WERI-Rb-1 (cell line): ENCODE data around the gene KAZN.

Experiments used
- DNase-seq: peaks from one replicate; pipeline ENCODE4 v3.0.0-alpha.2; 2020
- H3K27ac ChIP-seq: fragments of 250-450 bp; sonication (Bioruptor Pico); 2 replicates; pipeline ENCODE4 v1.5.1; 2020; ENCODE audit warnings: mild to moderate bottlenecking, moderate library complexity
- H3K27me3 ChIP-seq: fragments of 250-450 bp; sonication (Bioruptor Pico); 2 replicates; pipeline ENCODE4 v1.5.1; 2021; ENCODE audit warnings: mild to moderate bottlenecking, low read depth, moderate library complexity; ENCODE audit not compliant: insufficient read depth, severe bottlenecking
- H3K36me3 ChIP-seq: fragments of 250-450 bp; sonication (Bioruptor Pico); 2 replicates; pipeline ENCODE4 v1.5.1; 2020; ENCODE audit warnings: mild to moderate bottlenecking, moderate library complexity
- H3K4me3 ChIP-seq: 2 replicates; pipeline ENCODE4 v1.5.1; 2011; ENCODE audit warnings: low read depth, mild to moderate bottlenecking, control low read depth, low read length
- H3K9me3 ChIP-seq: fragments of 250-450 bp; sonication (Bioruptor Pico); 2 replicates; pipeline ENCODE4 v1.5.1; 2021; ENCODE audit warnings: mild to moderate bottlenecking, moderate library complexity; ENCODE audit not compliant: severe bottlenecking
- TF ChIP-seq, protein P1 (sequence below): IDR thresholded peaks from 2 replicates; pipeline ENCODE4 v1.5.1; 2011; ENCODE audit warnings: low read depth, mild to moderate bottlenecking, control low read depth, inconsistent platforms, low read length

Gene KAZN

DNA sequence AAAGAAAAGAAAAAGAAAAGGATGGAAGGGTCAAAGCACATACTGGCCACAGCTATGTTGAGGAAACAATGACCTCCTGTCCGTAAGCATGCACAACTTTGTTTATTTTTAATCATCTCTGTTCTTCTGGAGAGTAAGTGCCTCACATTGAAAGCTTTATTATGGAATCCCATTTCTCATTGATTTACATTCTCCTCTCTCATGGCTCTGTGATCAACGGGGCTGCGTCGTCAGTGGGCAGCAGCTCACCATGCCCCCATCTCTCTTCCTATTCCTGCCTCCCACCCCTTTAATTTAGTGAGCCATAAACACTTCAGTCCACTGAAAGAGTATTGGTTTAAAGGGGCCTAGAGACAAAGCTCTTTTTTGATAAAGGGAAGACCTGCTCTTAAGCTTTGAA, 98.9 kb downstream of the KAZN start:
- no peaks in the 10 kb centered on the region for H3K27me3 ChIP-seq
- H3K27ac ChIP-seq: no peak overlapping the region
- H3K4me3 ChIP-seq: no peak overlapping the region
- TF ChIP-seq, protein P1, sequence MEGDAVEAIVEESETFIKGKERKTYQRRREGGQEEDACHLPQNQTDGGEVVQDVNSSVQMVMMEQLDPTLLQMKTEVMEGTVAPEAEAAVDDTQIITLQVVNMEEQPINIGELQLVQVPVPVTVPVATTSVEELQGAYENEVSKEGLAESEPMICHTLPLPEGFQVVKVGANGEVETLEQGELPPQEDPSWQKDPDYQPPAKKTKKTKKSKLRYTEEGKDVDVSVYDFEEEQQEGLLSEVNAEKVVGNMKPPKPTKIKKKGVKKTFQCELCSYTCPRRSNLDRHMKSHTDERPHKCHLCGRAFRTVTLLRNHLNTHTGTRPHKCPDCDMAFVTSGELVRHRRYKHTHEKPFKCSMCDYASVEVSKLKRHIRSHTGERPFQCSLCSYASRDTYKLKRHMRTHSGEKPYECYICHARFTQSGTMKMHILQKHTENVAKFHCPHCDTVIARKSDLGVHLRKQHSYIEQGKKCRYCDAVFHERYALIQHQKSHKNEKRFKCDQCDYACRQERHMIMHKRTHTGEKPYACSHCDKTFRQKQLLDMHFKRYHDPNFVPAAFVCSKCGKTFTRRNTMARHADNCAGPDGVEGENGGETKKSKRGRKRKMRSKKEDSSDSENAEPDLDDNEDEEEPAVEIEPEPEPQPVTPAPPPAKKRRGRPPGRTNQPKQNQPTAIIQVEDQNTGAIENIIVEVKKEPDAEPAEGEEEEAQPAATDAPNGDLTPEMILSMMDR: no peak
- H3K9me3 ChIP-seq: no peaks in the 10 kb centered on the region
- no peaks in the 10 kb centered on the region for H3K36me3 ChIP-seq
- DNase-seq: no peak

DNA sequence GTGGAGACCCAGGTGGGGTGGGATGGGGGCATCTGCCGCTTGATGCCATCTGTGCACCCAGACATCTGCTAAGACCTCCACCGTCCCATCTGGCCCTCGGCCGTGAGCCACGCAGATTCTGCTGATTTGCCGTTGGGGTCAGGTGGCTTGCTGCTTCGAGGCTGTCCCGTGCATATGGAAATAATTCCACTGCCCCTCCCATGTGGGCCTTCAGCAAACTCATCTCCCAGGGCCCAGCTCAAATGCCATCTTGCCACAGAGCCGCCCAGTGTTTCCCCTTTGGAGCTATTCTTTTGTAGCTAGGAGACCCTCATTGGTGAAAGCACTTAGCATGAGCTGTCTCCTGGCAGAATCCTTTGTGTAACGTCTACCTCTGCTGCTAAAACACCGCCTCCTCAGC, 99.8 kb downstream of the KAZN start:
- H3K4me3 ChIP-seq: no peak overlapping the region
- TF ChIP-seq, protein P1: no peak
- peak; percentile 73 for DNase-seq
- H3K27ac ChIP-seq: no peak overlapping the region
- H3K9me3 ChIP-seq: no peaks in the 10 kb centered on the region
- no peaks in the 10 kb centered on the region for H3K36me3 ChIP-seq
- H3K27me3 ChIP-seq: no peaks in the 10 kb centered on the region

DNA sequence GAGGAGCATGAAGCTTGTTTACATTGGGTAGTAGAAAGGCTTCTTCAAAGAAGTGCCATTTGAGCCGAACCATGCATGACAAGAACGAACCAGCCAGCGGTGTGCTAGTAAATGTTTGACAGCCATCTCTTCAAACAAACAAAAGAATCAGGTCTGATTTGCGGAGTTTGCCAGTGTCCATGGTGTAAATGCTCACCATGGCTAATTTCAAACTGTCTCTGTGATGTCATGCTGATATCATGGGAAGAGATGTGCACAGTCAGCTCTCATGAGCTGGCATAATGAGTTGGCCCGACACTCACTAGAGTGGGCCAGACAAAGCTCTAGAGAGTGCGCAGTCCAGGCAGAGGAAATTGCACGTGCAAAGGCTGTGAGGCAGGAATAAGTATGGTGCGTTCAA, 101.1 kb downstream of the KAZN start:
- DNase-seq: no peak
- H3K9me3 ChIP-seq: peaks cover 2% of the 10 kb centered on the region
- TF ChIP-seq, protein P1: no peak
- no peak overlapping the region for H3K4me3 ChIP-seq
- no peak overlapping the region for H3K27ac ChIP-seq
- H3K27me3 ChIP-seq: no peaks in the 10 kb centered on the region
- no peaks in the 10 kb centered on the region for H3K36me3 ChIP-seq

DNA sequence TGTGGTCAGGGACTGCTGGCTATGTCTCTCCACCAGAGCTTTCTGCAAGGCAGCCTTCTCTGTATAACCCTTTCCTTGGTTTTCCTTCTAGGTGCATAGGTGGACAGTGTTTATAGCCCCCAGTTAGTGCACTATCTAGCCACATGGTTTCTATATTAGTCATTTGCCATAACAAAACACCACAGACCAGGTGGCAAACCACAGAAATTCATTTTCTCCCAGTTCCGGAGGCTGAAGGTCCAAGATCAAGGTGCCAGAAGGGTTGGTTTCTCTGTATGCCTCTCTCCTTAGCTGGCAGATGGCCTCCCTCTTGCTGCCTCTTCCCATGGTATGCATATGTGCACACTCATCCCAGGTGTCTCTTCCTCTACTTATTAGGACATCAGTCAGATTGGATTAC, 106.4 kb downstream of the KAZN start:
- H3K4me3 ChIP-seq: no peak overlapping the region
- DNase-seq: peak; percentile 48
- no peaks in the 10 kb centered on the region for H3K36me3 ChIP-seq
- H3K27ac ChIP-seq: no peak overlapping the region; the same call in 1 of the 2 replicates
- H3K9me3 ChIP-seq: peaks cover 7% of the 10 kb centered on the region
- H3K27me3 ChIP-seq: no peaks in the 10 kb centered on the region
- TF ChIP-seq, protein P1: no peak

DNA sequence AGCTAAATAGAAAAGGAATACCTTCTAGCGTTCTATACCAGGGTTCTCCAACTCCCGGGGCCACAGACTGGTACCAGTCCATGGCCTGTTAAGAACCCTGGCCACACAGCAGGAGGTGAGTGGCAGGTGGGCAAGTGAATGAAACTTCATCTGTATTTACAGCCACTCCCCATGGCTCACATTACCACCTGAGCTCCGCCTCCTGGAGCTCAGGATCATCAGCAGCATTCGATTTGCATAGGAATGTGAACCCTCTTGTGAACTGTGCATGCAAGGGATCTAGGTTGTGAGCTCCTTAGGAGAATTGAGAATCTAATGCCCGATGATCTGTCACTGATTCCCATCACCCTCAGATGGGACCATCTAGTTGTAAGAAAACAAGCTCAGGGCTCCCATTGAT, 107.3 kb downstream of the KAZN start:
- H3K27me3 ChIP-seq: no peaks in the 10 kb centered on the region
- no peak for DNase-seq
- H3K27ac ChIP-seq: no peak overlapping the region
- TF ChIP-seq, protein P1: no peak
- peaks cover 7% of the 10 kb centered on the region for H3K9me3 ChIP-seq
- H3K36me3 ChIP-seq: no peaks in the 10 kb centered on the region
- H3K4me3 ChIP-seq: no peak overlapping the region

DNA sequence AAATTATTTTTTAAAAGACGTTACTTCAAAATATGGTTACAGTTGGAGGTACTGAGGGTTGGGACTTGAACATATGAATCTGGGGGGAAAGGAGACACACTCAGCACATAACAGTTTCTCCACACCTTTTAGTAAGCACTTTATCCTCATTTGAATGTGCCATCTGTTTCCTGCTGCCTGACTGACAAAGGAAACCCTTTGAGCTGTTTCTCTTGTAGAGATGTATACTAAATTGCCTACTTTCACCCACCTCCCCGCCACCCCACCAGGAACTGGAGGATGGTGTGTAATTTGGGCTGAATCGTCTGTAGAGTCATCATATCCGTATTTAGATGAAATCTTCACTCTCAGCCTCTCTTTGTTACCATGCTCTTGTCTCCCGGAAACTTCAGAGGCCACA, 108.1 kb downstream of the KAZN start:
- 0 out of 2 replicates have a peak overlapping the region, but pooled peaks have one; percentile 4 for H3K27ac ChIP-seq
- DNase-seq: no peak
- TF ChIP-seq, protein P1: no peak
- peaks cover 7% of the 10 kb centered on the region for H3K9me3 ChIP-seq
- H3K4me3 ChIP-seq: no peak overlapping the region
- no peaks in the 10 kb centered on the region for H3K36me3 ChIP-seq
- H3K27me3 ChIP-seq: no peaks in the 10 kb centered on the region
